Sigmoid colon (tissue), 4 donors: ENCODE results near the gene CHPT1.

Experiments used
- EP300 ChIP-seq, 4 donors: sonication (generic); formaldehyde crosslinking; IDR thresholded peaks; one replicate each; pipeline ENCODE4 v1.6.1; 2017; ENCODE audit warnings: antibody characterized with exemption in 4 of 4
- POLR2A ChIP-seq, 2 donors: fragments of 450-650 bp; IDR thresholded peaks; one replicate each; pipeline ENCODE4 v1.6.1; 2016; ENCODE audit warnings: antibody characterized with exemption in 2 of 2, mild to moderate bottlenecking in 2 of 2, moderate library complexity in 2 of 2
- POLR2AphosphoS5 ChIP-seq, 4 donors: sonication (generic); formaldehyde crosslinking; IDR thresholded peaks; one replicate each; pipeline ENCODE4 v1.6.1; 2017; ENCODE audit warnings: antibody characterized with exemption in 4 of 4
- TF ChIP-seq, protein P1 (sequence below), 4 experiments: fragments of 450-650 bp in 3 of 4; fragments of 200-600 bp in 1 of 4; IDR thresholded peaks; one replicate each; pipeline ENCODE4 v1.5.1; 2016 to 2019; ENCODE audit warnings: antibody characterized with exemption in 4 of 4, mild to moderate bottlenecking in 3 of 4, moderate library complexity in 2 of 4

DNA sequence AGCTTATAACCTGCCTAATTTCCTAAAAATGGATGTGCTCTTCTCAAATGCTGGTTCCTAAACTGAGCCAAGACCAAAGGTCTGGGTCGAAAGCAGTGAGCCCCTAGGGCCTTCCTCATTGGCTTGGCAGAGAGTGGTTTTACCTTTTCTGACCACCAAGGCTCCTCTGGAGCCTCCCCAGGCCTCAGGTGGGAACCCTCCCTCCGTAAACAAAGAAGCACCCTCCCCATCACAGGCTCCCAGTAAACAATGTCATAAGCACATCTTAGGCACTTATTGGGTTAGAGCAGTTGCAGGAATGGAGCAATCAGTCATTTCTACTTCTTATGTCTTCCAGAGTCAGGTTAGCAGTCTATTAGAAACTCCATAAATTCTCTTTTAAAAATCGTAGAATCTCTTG, 6.0 kb downstream of the CHPT1 start:
- TF ChIP-seq POLR2AphosphoS5 (IDR thresholded peaks at IDR 0.05) (no peak), EP300 (IDR thresholded peaks at IDR 0.05) (no peak), POLR2A (IDR thresholded peaks at IDR 0.05) (no peak)
- TF ChIP-seq, protein P1, sequence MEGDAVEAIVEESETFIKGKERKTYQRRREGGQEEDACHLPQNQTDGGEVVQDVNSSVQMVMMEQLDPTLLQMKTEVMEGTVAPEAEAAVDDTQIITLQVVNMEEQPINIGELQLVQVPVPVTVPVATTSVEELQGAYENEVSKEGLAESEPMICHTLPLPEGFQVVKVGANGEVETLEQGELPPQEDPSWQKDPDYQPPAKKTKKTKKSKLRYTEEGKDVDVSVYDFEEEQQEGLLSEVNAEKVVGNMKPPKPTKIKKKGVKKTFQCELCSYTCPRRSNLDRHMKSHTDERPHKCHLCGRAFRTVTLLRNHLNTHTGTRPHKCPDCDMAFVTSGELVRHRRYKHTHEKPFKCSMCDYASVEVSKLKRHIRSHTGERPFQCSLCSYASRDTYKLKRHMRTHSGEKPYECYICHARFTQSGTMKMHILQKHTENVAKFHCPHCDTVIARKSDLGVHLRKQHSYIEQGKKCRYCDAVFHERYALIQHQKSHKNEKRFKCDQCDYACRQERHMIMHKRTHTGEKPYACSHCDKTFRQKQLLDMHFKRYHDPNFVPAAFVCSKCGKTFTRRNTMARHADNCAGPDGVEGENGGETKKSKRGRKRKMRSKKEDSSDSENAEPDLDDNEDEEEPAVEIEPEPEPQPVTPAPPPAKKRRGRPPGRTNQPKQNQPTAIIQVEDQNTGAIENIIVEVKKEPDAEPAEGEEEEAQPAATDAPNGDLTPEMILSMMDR (IDR thresholded peaks at IDR 0.05): no peak
